Ishikawa (cell line): ENCODE measurements around the gene DHDH.

Source experiments
- CEBPB ChIP-seq: IDR thresholded peaks from 2 replicates; pipeline ENCODE4 v1.6.1; 2012
- CREB1 ChIP-seq: IDR thresholded peaks from 2 replicates; pipeline ENCODE4 v1.6.1; 2012; ENCODE audit warnings: low read depth
- EGR1 ChIP-seq: IDR thresholded peaks from 2 replicates; pipeline ENCODE4 v1.6.1; 2012
- EP300 ChIP-seq: IDR thresholded peaks from 2 replicates; pipeline ENCODE4 v1.6.1; 2012; ENCODE audit warnings: borderline replicate concordance
- FOXM1 ChIP-seq: IDR thresholded peaks from 2 replicates; pipeline ENCODE4 v1.6.1; 2012; ENCODE audit warnings: low read depth, borderline replicate concordance
- NFIC ChIP-seq: IDR thresholded peaks from 2 replicates; pipeline ENCODE4 v1.6.1; 2012
- RAD21 ChIP-seq: IDR thresholded peaks from 2 replicates; pipeline ENCODE4 v1.6.1; 2012; ENCODE audit warnings: low read depth
- TAF1 ChIP-seq: IDR thresholded peaks from 2 replicates; pipeline ENCODE4 v1.6.1; 2012; ENCODE audit warnings: low read depth, mild to moderate bottlenecking
- TCF12 ChIP-seq: IDR thresholded peaks from 2 replicates; pipeline ENCODE4 v1.6.1; 2012; ENCODE audit warnings: low read depth
- TEAD4 ChIP-seq: IDR thresholded peaks from 2 replicates; pipeline ENCODE4 v1.6.1; 2012
- YY1 ChIP-seq: IDR thresholded peaks from 2 replicates; pipeline ENCODE4 v1.6.1; 2012; ENCODE audit warnings: low read depth
- ZBTB7A ChIP-seq: IDR thresholded peaks from 2 replicates; pipeline ENCODE4 v1.6.1; 2012; ENCODE audit warnings: low read depth
- TF ChIP-seq, protein P1 (sequence below): IDR thresholded peaks from 2 replicates; pipeline ENCODE4 v1.6.1; 2012
- TF ChIP-seq, protein P2 (sequence below): IDR thresholded peaks from 2 replicates; pipeline ENCODE4 v1.6.1; 2012
- TF ChIP-seq, protein P3 (sequence below): IDR thresholded peaks from 2 replicates; pipeline ENCODE4 v1.6.1; 2012; ENCODE audit warnings: low read depth, mild to moderate bottlenecking

DHDH gene

DNA sequence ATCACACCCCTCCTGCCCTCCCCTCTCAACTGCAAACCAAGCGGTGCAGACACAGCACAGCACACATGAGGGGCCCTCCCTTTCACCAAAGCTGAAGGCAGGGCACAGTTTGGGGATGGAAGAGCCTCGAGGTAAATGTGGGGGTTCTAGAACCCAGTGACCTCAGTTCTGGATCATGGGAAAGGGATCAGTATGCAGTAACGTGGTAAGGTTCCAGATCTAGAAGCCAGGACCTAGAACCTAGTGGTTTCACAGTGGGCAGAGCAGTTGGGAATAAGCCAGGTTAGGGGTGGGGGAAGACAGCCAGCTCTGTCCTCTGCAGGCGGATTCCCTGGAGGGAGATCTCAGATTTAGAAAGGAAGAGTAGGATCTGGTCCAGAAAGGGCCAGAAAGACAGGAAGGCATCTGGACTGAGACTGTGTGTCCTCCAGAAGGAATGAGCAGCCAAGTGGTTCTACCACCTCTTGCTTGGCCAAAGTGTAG is 34.7 kb downstream of the DHDH start:
- TF ChIP-seq RAD21 = no peak
- no peak for TF ChIP-seq EP300
- no peak for TF ChIP-seq CEBPB
- no peak for TF ChIP-seq YY1
- no peak for TF ChIP-seq NFIC
- no peak for TF ChIP-seq TEAD4
- no peak for TF ChIP-seq TAF1

DNA sequence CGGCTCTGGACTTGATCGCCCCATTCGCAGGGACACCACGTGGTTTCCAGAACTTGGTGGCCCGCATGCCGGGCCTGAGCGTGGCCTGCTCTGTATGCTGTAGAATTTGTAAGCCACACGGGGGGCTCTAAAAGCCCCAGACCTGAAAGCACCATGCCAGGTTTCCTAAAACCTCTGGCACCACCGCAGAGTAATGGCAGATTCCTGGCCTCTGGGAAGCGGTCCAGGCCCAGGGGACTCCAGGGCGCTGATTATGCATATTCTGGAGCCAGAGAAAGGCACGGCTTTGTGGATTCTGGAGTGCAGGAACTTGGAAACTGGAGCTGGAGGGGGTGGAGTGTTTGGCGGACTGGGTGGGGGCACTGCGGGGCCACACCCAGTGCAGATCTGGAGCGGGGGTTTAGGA is 35.3 kb downstream of the DHDH start:
- TF ChIP-seq TAF1 = no peak
- TF ChIP-seq, protein P1, sequence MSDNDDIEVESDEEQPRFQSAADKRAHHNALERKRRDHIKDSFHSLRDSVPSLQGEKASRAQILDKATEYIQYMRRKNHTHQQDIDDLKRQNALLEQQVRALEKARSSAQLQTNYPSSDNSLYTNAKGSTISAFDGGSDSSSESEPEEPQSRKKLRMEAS = no peak
- TF ChIP-seq NFIC = no peak
- no peak for TF ChIP-seq CEBPB
- TF ChIP-seq ZBTB7A = no peak

DNA sequence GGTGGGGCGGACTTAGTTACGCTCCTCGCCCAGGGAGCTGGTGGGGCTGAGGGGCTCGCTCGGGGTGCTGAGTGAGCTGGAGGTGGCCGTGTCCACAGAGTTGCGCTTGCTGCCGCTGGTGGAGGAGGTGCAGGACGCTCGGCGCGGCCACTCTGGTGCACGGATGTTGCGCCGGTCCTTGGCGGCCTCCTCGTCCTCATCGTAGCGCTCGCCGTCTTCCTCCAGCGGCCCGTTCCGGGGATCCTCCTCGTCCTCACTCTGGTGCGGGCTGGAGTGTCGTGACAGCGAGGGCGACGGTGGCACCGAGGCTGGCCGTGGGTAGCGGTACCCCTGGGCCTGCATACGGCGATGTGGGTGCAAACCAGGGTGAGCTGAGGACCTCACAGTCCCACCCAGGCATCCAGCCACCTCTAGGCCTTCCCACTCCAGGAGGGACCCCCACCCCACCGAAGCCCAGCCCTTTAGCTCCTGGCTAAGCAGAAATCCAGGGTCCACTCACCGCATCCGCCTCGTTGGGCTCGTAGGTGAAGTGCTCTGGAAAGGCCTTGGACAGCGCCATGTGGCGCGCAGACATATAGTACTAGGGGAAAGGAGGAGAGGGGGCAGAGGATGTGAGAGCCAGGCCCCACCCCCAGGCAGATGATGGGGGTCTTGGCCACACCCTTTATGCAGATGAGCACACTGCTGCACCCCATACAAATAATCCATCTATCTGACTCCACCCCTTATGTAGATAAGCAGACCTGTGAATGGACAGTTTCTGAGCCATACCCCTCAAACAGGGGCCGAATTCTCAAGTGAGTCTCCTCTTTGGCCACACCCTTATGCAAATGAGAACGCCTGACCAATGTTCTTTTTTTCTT is 36.0 kb downstream of the DHDH start:
- TF ChIP-seq TEAD4 = no peak
- TF ChIP-seq, protein P2, sequence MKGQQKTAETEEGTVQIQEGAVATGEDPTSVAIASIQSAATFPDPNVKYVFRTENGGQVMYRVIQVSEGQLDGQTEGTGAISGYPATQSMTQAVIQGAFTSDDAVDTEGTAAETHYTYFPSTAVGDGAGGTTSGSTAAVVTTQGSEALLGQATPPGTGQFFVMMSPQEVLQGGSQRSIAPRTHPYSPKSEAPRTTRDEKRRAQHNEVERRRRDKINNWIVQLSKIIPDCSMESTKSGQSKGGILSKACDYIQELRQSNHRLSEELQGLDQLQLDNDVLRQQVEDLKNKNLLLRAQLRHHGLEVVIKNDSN = no peak
- no peak for TF ChIP-seq TAF1
- no peak for TF ChIP-seq ZBTB7A
- TF ChIP-seq, protein P3, sequence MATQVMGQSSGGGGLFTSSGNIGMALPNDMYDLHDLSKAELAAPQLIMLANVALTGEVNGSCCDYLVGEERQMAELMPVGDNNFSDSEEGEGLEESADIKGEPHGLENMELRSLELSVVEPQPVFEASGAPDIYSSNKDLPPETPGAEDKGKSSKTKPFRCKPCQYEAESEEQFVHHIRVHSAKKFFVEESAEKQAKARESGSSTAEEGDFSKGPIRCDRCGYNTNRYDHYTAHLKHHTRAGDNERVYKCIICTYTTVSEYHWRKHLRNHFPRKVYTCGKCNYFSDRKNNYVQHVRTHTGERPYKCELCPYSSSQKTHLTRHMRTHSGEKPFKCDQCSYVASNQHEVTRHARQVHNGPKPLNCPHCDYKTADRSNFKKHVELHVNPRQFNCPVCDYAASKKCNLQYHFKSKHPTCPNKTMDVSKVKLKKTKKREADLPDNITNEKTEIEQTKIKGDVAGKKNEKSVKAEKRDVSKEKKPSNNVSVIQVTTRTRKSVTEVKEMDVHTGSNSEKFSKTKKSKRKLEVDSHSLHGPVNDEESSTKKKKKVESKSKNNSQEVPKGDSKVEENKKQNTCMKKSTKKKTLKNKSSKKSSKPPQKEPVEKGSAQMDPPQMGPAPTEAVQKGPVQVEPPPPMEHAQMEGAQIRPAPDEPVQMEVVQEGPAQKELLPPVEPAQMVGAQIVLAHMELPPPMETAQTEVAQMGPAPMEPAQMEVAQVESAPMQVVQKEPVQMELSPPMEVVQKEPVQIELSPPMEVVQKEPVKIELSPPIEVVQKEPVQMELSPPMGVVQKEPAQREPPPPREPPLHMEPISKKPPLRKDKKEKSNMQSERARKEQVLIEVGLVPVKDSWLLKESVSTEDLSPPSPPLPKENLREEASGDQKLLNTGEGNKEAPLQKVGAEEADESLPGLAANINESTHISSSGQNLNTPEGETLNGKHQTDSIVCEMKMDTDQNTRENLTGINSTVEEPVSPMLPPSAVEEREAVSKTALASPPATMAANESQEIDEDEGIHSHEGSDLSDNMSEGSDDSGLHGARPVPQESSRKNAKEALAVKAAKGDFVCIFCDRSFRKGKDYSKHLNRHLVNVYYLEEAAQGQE = peak; percentile 59
- no peak for TF ChIP-seq CEBPB

DNA sequence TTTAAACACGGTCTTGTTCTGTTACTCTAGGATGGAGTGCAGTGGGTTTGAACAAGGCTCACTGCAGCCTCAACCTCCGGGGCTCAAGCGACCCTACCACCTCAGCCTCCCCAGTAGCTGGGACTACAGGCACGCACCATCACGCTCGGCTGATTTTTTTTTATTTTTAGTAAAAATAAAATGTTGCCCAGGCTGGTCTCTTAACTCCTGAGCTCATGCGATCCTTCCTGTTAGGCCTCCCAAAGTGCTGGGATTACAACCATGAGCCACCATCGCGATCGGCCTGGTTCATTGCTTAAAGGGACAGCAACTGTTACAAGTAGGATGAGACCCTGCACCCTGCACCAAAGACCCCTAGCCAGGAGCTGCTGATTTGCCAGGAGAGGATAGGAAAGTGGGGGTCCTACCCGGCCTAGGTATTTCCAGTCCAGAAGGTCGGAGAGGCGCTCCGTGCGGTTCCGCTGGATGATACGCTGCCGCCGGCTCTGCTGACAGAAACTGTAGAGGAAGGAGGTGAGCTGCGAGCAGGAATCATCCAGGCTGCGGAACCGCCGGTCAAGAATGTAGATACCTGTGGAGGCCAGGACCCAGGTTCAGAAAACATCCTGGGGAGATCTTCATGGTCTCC is 36.8 kb downstream of the DHDH start:
- TF ChIP-seq, protein P2 = no peak
- no peak for TF ChIP-seq EP300

DNA sequence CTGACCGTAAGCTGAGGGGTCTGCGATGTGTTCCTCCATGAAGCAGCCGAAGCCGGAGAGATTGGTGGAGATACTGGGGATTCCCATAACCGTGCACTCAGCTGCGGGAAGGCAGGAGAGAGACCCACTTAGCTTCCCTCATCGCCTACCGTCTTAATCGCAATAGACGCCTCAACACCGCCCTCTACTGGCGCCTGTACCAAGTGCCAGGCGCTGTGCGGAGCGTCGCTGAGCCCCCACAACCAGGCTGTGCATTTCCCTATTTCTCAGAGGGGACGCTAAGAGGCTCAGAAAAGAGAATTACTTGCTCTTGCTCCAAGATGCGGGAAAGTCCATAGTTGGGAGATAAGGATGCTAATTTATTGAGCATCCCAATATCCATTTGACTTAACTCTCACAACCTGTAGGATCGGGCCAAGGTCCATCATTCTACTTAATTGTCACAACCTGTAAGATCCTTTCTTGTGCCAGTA is 37.5 kb downstream of the DHDH start:
- TF ChIP-seq RAD21 (peak; percentile 60; the same call in 1 of the 2 replicates), ZBTB7A (no peak)

DNA sequence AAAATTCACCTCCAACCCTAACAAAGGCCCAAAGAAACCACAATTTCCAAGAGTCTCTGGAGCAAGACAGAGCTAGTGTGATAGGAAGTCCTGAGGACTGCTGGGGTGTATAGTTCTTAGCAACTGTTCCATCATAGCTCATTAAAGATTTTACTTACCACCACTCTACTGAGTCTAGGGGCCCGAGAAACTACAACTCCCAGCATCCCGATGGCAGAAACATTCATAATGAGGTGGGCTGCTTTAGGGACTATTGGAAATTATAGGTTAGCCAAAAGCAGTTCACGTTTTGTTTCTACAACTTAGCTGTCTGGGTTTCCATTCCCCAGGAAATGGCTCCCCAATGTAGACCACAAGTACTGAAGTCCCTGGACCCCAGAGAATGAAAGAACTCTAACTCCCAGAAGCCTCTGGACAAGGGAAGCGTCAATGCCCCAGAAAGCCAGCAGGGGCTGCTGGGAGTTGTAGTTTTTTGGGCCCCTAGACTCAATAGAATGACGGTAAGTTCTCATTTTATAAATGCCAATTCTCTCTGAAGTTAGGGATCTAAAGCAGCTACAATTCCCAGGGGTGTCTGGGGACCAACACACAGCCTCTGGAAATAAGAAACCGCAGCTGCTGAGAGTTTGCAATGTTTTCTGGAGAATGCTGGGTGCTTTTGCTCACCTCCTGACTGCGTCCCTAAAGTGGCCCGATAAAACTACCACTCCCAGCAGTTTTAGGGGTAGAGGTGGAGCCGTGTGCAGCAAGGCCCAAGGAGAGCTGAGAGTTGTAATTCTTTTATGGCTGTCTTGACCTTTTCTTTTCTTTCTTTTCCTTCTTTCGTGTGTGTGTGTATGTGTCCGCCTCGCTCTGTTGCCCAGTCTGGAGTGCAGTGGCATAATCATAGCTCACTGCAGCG is 42.7 kb downstream of the DHDH start:
- TF ChIP-seq RAD21 (no peak), CREB1 (peak; percentile 25; the same call in 1 of the 2 replicates)

DNA sequence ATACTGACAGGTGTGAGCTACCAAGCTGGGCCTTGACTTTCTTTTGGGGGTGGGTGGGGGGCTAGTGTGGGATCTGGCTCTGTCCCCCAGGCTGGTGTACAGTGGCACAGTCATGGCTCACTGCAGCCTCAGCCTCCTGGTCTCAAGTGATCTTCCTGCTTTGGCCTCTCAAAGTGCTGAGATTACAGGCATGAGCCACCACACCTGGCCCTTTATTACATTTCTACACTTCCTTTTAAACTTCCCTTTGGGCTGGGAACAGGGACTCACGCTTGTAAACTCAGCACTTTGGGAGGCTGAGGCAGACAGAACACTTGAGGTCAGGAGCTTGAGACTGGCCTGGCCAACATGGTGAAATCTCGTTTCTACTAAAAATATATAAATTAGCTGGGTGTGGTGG is 43.6 kb downstream of the DHDH start:
- TF ChIP-seq, protein P1 = no peak
- no peak for TF ChIP-seq ZBTB7A
- TF ChIP-seq TEAD4 = no peak
- TF ChIP-seq CREB1 = no peak
- TF ChIP-seq EP300 = no peak
- TF ChIP-seq CEBPB = no peak
- TF ChIP-seq, protein P3 = no peak
- TF ChIP-seq FOXM1 = no peak
- no peak for TF ChIP-seq TAF1
- no peak for TF ChIP-seq YY1
- TF ChIP-seq, protein P2 = no peak
- no peak for TF ChIP-seq RAD21
- TF ChIP-seq TCF12 = no peak
- no peak for TF ChIP-seq EGR1
- no peak for TF ChIP-seq NFIC
